Measurements from ENCODE around the gene ANO10. TPM values are rescaled to one million over a fixed set of nuclear protein-coding genes. Genes with fewer than 3 reads are reported as not detected.
"Not testable (repeated sequence)": the region's sequence is repeated elsewhere in the genome, so short reads cannot be mapped to it uniquely, and the experiment has no call there.

The ANO10 gene
- total RNA-seq, 1 donor from 2014 or later, result 32.0 TPM

- H3K9me3 Mint-ChIP-seq, result no peaks in the 10 kb centered on the region
- no peak for DNase-seq (ENCODE audit: low read depth, low spot score)
- no peak overlapping the region for H3K27ac Mint-ChIP-seq (ENCODE audit: unreplicated experiment)
- no peaks in the 10 kb centered on the region for H3K4me1 Mint-ChIP-seq
- H3K27me3 Mint-ChIP-seq (ENCODE audit: low read depth), result no peaks in the 10 kb centered on the region
- H3K36me3 Mint-ChIP-seq (ENCODE audit: low read depth), result peaks cover 2% of the 10 kb centered on the region
- TF ChIP-seq CTCF (conservative IDR thresholded peaks at IDR 0.05), result peak; percentile 28
- H3K4me3 Mint-ChIP-seq, result no peak overlapping the region
Observed at GRCh38 chr3:43583481-43583880, 38.3 kb downstream of the ANO10 start.

GRCh38 chr3:43582866-43583265 lies 38.9 kb downstream of the ANO10 start:
- Mint-ChIP-seq H3K4me1 (no peaks in the 10 kb centered on the region), H3K27me3 (ENCODE audit: low read depth) (no peaks in the 10 kb centered on the region), H3K4me3 (no peak overlapping the region), H3K9me3 (no peaks in the 10 kb centered on the region), H3K27ac (ENCODE audit: unreplicated experiment) (no peak overlapping the region), H3K36me3 (ENCODE audit: low read depth) (peaks cover 2% of the 10 kb centered on the region)
- TF ChIP-seq CTCF (conservative IDR thresholded peaks at IDR 0.05), result no peak
- DNase-seq (ENCODE audit: low read depth, low spot score), result no peak

GRCh38 chr3:43581343-43581742 lies 40.5 kb downstream of the ANO10 start:
- TF ChIP-seq CTCF (conservative IDR thresholded peaks at IDR 0.05), result no peak
- peaks cover 9% of the 10 kb centered on the region for H3K36me3 Mint-ChIP-seq (ENCODE audit: low read depth)
- H3K4me3 Mint-ChIP-seq, result no peak overlapping the region

GRCh38 chr3:43580181-43580580 lies 41.6 kb downstream of the ANO10 start:
- peaks cover 15% of the 10 kb centered on the region for H3K36me3 Mint-ChIP-seq (ENCODE audit: low read depth)
- no peak for TF ChIP-seq CTCF (conservative IDR thresholded peaks at IDR 0.05)
- no peak for DNase-seq (ENCODE audit: low read depth, low spot score)
- no peak overlapping the region for H3K27ac Mint-ChIP-seq (ENCODE audit: unreplicated experiment)
- H3K4me1 Mint-ChIP-seq, result no peaks in the 10 kb centered on the region
- H3K9me3 Mint-ChIP-seq, result no peaks in the 10 kb centered on the region
- H3K27me3 Mint-ChIP-seq (ENCODE audit: low read depth), result no peaks in the 10 kb centered on the region
- no peak overlapping the region for H3K4me3 Mint-ChIP-seq

More at GRCh38 chr3:43581343-43581742, 40.5 kb downstream of the ANO10 start:
- DNase-seq (ENCODE audit: low read depth, low spot score), result no peak
- H3K4me1 Mint-ChIP-seq, result no peaks in the 10 kb centered on the region
- H3K27me3 Mint-ChIP-seq (ENCODE audit: low read depth), result no peaks in the 10 kb centered on the region
- H3K9me3 Mint-ChIP-seq, result no peaks in the 10 kb centered on the region
- no peak overlapping the region for H3K27ac Mint-ChIP-seq (ENCODE audit: unreplicated experiment)

- TF ChIP-seq CTCF (conservative IDR thresholded peaks at IDR 0.05), result no peak
- no peaks in the 10 kb centered on the region for H3K9me3 Mint-ChIP-seq
- H3K36me3 Mint-ChIP-seq (ENCODE audit: low read depth), result peaks cover 18% of the 10 kb centered on the region
- DNase-seq (ENCODE audit: low read depth, low spot score), result no peak
- H3K4me1 Mint-ChIP-seq, result no peaks in the 10 kb centered on the region
- H3K27ac Mint-ChIP-seq (ENCODE audit: unreplicated experiment), result no peak overlapping the region
- no peaks in the 10 kb centered on the region for H3K27me3 Mint-ChIP-seq (ENCODE audit: low read depth)
- H3K4me3 Mint-ChIP-seq, result no peak overlapping the region
Observed at GRCh38 chr3:43573576-43573975, 48.2 kb downstream of the ANO10 start.

GRCh38 chr3:43565661-43566341 lies 56.0 kb downstream of the ANO10 start:
- not testable (repeated sequence) for DNase-seq (ENCODE audit: low read depth, low spot score); H3K4me1 Mint-ChIP-seq; H3K27me3 Mint-ChIP-seq (ENCODE audit: low read depth)
- H3K9me3 Mint-ChIP-seq, result peaks cover 10% of the 10 kb centered on the region
- H3K27ac Mint-ChIP-seq (ENCODE audit: unreplicated experiment), result peak overlapping the region; percentile 95
- peaks cover 20% of the 10 kb centered on the region for H3K36me3 Mint-ChIP-seq (ENCODE audit: low read depth)
- H3K4me3 Mint-ChIP-seq, result peak overlapping the region; percentile 91
